Measurements from ENCODE around the gene CHD2. TPM values are rescaled to one million over a fixed set of nuclear protein-coding genes. Genes with fewer than 3 reads are reported as not detected.
"Not testable (repeated sequence)": the region's sequence is repeated elsewhere in the genome, so short reads cannot be mapped to it uniquely, and the experiment has no call there.

The CHD2 gene
- polyA plus RNA-seq, 2 of the 4 experiments (the other 2 are of a cell fraction): 29.5 to 68.2 TPM

DNA sequence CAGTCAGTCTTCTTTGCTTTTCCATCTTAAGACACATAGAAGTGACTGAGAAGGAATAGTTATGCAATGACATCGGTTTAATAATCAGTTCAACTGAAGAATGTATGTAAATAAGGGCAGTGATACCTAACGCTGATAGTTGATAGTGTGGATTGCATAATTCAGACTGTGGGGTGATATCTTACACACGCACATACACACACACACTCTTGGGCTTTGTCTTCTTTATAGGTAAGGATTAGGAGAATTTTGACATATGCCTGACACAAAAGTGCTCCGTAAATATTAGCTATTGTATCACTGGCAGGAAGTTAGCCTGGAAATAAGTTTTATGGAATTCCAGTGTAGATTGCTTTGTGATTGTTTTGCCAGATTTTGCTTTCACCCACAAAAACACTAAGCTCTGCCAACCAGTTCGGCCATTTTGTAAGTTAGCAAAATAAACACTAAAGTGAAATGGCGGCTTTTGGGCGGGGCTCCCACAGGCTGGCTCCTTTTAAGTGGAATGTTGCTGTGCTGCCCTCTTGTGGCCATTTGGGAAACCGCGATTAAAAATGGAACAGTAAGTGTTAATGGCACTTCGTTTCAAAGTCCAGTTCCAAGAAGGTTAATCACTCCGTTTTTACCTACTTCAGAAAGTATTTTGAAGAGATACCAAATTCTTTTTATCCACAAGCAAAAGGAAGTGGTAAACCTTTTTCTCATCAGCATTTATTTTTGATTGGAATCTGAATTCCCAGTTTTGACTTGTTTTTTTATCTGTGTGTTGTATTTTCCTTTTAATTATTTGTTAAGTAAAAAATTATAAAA is 17.7 kb downstream of the CHD2 start (continued):
- TF ChIP-seq, protein P1, sequence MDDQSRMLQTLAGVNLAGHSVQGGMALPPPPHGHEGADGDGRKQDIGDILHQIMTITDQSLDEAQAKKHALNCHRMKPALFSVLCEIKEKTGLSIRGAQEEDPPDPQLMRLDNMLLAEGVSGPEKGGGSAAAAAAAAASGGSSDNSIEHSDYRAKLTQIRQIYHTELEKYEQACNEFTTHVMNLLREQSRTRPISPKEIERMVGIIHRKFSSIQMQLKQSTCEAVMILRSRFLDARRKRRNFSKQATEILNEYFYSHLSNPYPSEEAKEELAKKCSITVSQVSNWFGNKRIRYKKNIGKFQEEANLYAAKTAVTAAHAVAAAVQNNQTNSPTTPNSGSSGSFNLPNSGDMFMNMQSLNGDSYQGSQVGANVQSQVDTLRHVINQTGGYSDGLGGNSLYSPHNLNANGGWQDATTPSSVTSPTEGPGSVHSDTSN (IDR thresholded peaks at IDR 0.05): no peak
- TF ChIP-seq RCOR1 (IDR thresholded peaks at IDR 0.05; ENCODE audit: low read depth, low read length) (no peak), NR3C1 (IDR thresholded peaks at IDR 0.05) (no peak), PHF8 (IDR thresholded peaks at IDR 0.05; ENCODE audit: borderline replicate concordance, low read depth) (no peak), ZFP36 (IDR thresholded peaks at IDR 0.05; ENCODE audit: borderline replicate concordance, partially characterized antibody) (no peak), EHF (CRISPR knock-in tag; IDR thresholded peaks at IDR 0.05) (peak; percentile 84; the same call in 1 of the 2 replicates), RFX5 (IDR thresholded peaks at IDR 0.05) (peak; percentile 67; the same call in 1 of the 2 replicates), EHMT2 (IDR thresholded peaks at IDR 0.05; ENCODE audit: low read depth) (no peak), BHLHE40 (IDR thresholded peaks at IDR 0.05; ENCODE audit: low read depth, low read length) (no peak), MAFK (IDR thresholded peaks at IDR 0.05; ENCODE audit: partially characterized antibody) (peak; percentile 53), CBX2 (IDR thresholded peaks at IDR 0.05; ENCODE audit: borderline replicate concordance, low read depth) (no peak)
- TF ChIP-seq, protein P2, sequence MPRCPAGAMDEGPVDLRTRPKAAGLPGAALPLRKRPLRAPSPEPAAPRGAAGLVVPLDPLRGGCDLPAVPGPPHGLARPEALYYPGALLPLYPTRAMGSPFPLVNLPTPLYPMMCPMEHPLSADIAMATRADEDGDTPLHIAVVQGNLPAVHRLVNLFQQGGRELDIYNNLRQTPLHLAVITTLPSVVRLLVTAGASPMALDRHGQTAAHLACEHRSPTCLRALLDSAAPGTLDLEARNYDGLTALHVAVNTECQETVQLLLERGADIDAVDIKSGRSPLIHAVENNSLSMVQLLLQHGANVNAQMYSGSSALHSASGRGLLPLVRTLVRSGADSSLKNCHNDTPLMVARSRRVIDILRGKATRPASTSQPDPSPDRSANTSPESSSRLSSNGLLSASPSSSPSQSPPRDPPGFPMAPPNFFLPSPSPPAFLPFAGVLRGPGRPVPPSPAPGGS (IDR thresholded peaks at IDR 0.05): no peak
- TF ChIP-seq, protein P3, sequence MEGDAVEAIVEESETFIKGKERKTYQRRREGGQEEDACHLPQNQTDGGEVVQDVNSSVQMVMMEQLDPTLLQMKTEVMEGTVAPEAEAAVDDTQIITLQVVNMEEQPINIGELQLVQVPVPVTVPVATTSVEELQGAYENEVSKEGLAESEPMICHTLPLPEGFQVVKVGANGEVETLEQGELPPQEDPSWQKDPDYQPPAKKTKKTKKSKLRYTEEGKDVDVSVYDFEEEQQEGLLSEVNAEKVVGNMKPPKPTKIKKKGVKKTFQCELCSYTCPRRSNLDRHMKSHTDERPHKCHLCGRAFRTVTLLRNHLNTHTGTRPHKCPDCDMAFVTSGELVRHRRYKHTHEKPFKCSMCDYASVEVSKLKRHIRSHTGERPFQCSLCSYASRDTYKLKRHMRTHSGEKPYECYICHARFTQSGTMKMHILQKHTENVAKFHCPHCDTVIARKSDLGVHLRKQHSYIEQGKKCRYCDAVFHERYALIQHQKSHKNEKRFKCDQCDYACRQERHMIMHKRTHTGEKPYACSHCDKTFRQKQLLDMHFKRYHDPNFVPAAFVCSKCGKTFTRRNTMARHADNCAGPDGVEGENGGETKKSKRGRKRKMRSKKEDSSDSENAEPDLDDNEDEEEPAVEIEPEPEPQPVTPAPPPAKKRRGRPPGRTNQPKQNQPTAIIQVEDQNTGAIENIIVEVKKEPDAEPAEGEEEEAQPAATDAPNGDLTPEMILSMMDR (IDR thresholded peaks at IDR 0.05): peak; percentile 98

DNA sequence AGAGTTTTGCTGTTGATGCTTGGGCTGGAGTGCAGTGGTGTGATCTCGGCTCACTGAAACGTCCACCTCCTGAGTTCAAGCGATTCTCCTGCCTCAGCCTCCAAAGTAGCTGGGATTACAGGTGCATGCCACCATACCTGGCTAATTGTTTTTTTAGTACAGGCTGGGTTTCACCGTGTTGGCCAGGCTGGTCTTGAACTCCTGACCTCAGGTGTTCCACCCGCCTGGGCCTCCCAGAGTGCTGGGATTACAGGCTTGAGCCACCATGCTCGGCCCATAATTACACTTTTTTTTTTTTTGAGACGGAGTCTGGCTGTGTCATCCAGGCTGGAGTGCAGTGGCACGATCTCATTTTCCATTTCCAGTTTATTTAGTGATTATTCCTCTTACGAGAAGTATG is 18.8 kb downstream of the CHD2 start:
- WGBS (ENCODE audit: missing lambda C conversion rate): 80% methylated on average over 9 of the region's 9 CpGs
- Histone ChIP-seq H3K4me1 (peaks cover 86% of the 10 kb centered on the region), H3K4me2 (peak overlapping the region; percentile 75; the same call in 1 of the 3 replicates), H3K27ac (peak overlapping the region in 1 of 2 experiments; percentile 64; a peak in 3 of 6 replicates)
- not testable (repeated sequence) for FAIRE-seq; ATAC-seq; H3K9me3 ChIP-seq; DNase-seq (ENCODE audit: low read depth in 1 of 2, low spot score in 1 of 2); H3K4me3 ChIP-seq
- ChIA-PET POLR2A (interaction anchor here (1.5 to 7.6 kb wide), 5 partner anchors 13 to 115 kb away, joined by 13 to 80 read pairs (median 28); partner anchors contain the start of gene CHD2), CTCF (interaction anchor here (0.8 to 15.0 kb wide), 16 partner anchors 10 to 131 kb away, joined by 3 to 167 read pairs (median 10); partner anchors contain the start of gene CHD2)

DNA sequence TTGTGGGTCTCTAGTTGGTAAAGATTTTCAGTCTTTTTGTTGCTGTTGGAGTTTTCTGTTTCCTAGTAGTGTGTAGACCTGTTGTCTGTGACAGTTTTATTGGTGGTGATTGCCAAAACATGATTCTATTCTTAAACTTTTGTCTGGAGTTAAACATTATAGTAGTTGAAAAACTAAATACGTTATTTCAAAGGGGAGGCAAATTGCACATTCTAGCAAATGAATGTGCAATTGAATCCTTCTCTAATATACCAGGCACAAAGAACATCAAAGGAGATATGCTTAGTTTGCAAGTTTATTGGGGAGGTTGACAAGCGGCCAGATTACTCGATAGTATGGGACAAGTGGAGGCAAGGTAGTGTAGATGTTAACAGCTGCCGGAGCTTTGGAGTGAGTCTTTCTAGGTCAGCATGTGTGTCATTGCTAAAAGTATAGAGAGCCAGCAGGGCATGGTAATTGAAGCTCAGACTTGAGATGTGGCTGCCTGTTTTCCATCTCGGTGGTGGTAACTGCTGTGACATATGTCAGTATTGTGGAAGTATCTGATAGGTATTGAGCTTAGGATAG is 20.6 kb downstream of the CHD2 start:
- FAIRE-seq: no peak
- ATAC-seq: no peak
- Histone ChIP-seq H3K4me3 (no peak overlapping the region), H3K27ac (peak overlapping the region; percentile 0 to 53; a peak in 4 of 6 replicates), H3K4me1 (peaks cover 71% of the 10 kb centered on the region), H3K9me3 (no peaks in the 10 kb centered on the region), H3K4me2 (peak overlapping the region; percentile 41)
- TF ChIP-seq TFCP2L1 (CRISPR knock-in tag; IDR thresholded peaks at IDR 0.05) (no peak), NPAS2 (CRISPR knock-in tag; IDR thresholded peaks at IDR 0.05; ENCODE audit: borderline replicate concordance) (no peak), FOSL2 (IDR thresholded peaks at IDR 0.05) (no peak), FOSL2 (CRISPR knock-in tag; IDR thresholded peaks at IDR 0.05) (0 out of 2 replicates have a peak, but pooled peaks have one; percentile 1), MAFK (IDR thresholded peaks at IDR 0.05; ENCODE audit: partially characterized antibody) (peak; percentile 84), CEBPB (IDR thresholded peaks at IDR 0.05) (no peak), TP53 (CRISPR knock-in tag; IDR thresholded peaks at IDR 0.05) (no peak)
- POLR2A ChIA-PET: interaction anchor here (1.4 to 2.5 kb wide), 5 partner anchors 16 to 113 kb away, joined by 8 to 15 read pairs (median 10); partner anchors contain the start of gene CHD2
- DNase-seq (ENCODE audit: low read depth in 1 of 2, low spot score in 1 of 2): no peak
- CTCF ChIA-PET: interaction anchor here (0.9 to 15.0 kb wide), 8 partner anchors 14 to 127 kb away, joined by 3 to 167 read pairs (median 6); no protein-coding TSS in a partner anchor
- WGBS (ENCODE audit: missing lambda C conversion rate): 88% methylated on average over 5 of the region's 5 CpGs

All from A549 (cell line).